ENCODE results near the gene NOS2. TPM values are rescaled to one million over a fixed set of nuclear protein-coding genes. Genes with fewer than 3 reads are reported as not detected.

The NOS2 gene
- total RNA-seq, 1 donor from 2014 or later = 0.09 TPM

- FAIRE-seq (no peak), DNase-seq (ENCODE audit: low read depth) (no peak)
- Mint-ChIP-seq H3K4me1 (ENCODE audit: low read depth, unreplicated experiment) (no peaks in the 10 kb centered on the region), H3K27ac (ENCODE audit: unreplicated experiment) (no peak overlapping the region), H3K9me3 (ENCODE audit: unreplicated experiment) (peaks cover 1% of the 10 kb centered on the region), H3K4me3 (ENCODE audit: unreplicated experiment) (no peak overlapping the region), H3K27me3 (ENCODE audit: low read depth, unreplicated experiment) (peaks cover 46% of the 10 kb centered on the region), H3K36me3 (ENCODE audit: low read depth, unreplicated experiment) (no peaks in the 10 kb centered on the region)
- Histone ChIP-seq H3K9me3 (ENCODE audit: insufficient read depth, low read depth, low read length) (no peaks in the 10 kb centered on the region), H3K4me1 (ENCODE audit: insufficient read depth, low read length) (no peaks in the 10 kb centered on the region), H2AFZ (ENCODE audit: low read depth, low read length) (no peak overlapping the region), H3K27me3 (ENCODE audit: insufficient read depth, low read length) (no peaks in the 10 kb centered on the region), H3K4me2 (ENCODE audit: low read length) (no peak overlapping the region), H3K27ac (ENCODE audit: low read depth, low read length) (no peak overlapping the region), H3K4me3 (ENCODE audit: insufficient read depth, low read depth, low read length) (no peak overlapping the region), H3K79me2 (ENCODE audit: insufficient read depth, low read length) (no peaks in the 10 kb centered on the region), H3K9ac (ENCODE audit: low read length) (no peak overlapping the region), H3K36me3 (ENCODE audit: insufficient read depth, low read length) (no peaks in the 10 kb centered on the region), H4K20me1 (ENCODE audit: insufficient read depth, low read length) (no peaks in the 10 kb centered on the region)
- TF ChIP-seq EZH2 (IDR thresholded peaks at IDR 0.05; ENCODE audit: insufficient read depth, low read length) (no peak), CTCF (IDR thresholded peaks at IDR 0.05; ENCODE audit: insufficient read depth, low read depth, low read length) (peak; percentile 63)
Observed at GRCh38 chr17:27760069-27760885, 40.1 kb downstream of the NOS2 start.

- H3K36me3 ChIP-seq (ENCODE audit: insufficient read depth, low read length) = no peaks in the 10 kb centered on the region
- no peak overlapping the region for H3K4me3 Mint-ChIP-seq (ENCODE audit: unreplicated experiment)
- H3K9me3 Mint-ChIP-seq (ENCODE audit: unreplicated experiment) = peaks cover 1% of the 10 kb centered on the region
- no peaks in the 10 kb centered on the region for H3K79me2 ChIP-seq (ENCODE audit: insufficient read depth, low read length)
- H3K4me1 Mint-ChIP-seq (ENCODE audit: low read depth, unreplicated experiment) = no peaks in the 10 kb centered on the region
- no peak for TF ChIP-seq EZH2 (IDR thresholded peaks at IDR 0.05; ENCODE audit: insufficient read depth, low read length)
- TF ChIP-seq CTCF (IDR thresholded peaks at IDR 0.05; ENCODE audit: insufficient read depth, low read depth, low read length) = no peak
- no peak overlapping the region for H2AFZ ChIP-seq (ENCODE audit: low read depth, low read length)
- H3K27me3 ChIP-seq (ENCODE audit: insufficient read depth, low read length) = no peaks in the 10 kb centered on the region
- no peak for DNase-seq (ENCODE audit: low read depth)
- H3K27ac Mint-ChIP-seq (ENCODE audit: unreplicated experiment) = no peak overlapping the region
- no peak overlapping the region for H3K4me3 ChIP-seq (ENCODE audit: insufficient read depth, low read depth, low read length)
- H3K36me3 Mint-ChIP-seq (ENCODE audit: low read depth, unreplicated experiment) = no peaks in the 10 kb centered on the region
- FAIRE-seq = no peak
- H4K20me1 ChIP-seq (ENCODE audit: insufficient read depth, low read length) = no peaks in the 10 kb centered on the region
- H3K4me2 ChIP-seq (ENCODE audit: low read length) = no peak overlapping the region
- no peaks in the 10 kb centered on the region for H3K9me3 ChIP-seq (ENCODE audit: insufficient read depth, low read depth, low read length)
- no peak overlapping the region for H3K27ac ChIP-seq (ENCODE audit: low read depth, low read length)
- no peak overlapping the region for H3K9ac ChIP-seq (ENCODE audit: low read length)
- peaks cover 47% of the 10 kb centered on the region for H3K27me3 Mint-ChIP-seq (ENCODE audit: low read depth, unreplicated experiment)
- no peaks in the 10 kb centered on the region for H3K4me1 ChIP-seq (ENCODE audit: insufficient read depth, low read length)
Observed at GRCh38 chr17:27759528-27759927, 40.8 kb downstream of the NOS2 start.
